ENCODE data around the gene ARL4C. TPM values are rescaled to one million over a fixed set of nuclear protein-coding genes. Genes with fewer than 3 reads are reported as not detected.

ARL4C gene
- total RNA-seq, 4 donors from 2014 or later: 0.32 to 3.6 (median 0.46) TPM

- DNase-seq: no peak
- no peak for TF ChIP-seq POLR2A (IDR thresholded peaks at IDR 0.05)
- TF ChIP-seq, protein P1, sequence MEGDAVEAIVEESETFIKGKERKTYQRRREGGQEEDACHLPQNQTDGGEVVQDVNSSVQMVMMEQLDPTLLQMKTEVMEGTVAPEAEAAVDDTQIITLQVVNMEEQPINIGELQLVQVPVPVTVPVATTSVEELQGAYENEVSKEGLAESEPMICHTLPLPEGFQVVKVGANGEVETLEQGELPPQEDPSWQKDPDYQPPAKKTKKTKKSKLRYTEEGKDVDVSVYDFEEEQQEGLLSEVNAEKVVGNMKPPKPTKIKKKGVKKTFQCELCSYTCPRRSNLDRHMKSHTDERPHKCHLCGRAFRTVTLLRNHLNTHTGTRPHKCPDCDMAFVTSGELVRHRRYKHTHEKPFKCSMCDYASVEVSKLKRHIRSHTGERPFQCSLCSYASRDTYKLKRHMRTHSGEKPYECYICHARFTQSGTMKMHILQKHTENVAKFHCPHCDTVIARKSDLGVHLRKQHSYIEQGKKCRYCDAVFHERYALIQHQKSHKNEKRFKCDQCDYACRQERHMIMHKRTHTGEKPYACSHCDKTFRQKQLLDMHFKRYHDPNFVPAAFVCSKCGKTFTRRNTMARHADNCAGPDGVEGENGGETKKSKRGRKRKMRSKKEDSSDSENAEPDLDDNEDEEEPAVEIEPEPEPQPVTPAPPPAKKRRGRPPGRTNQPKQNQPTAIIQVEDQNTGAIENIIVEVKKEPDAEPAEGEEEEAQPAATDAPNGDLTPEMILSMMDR (IDR thresholded peaks at IDR 0.05 in 4 of 5, conservative IDR thresholded peaks at IDR 0.05 in 1 of 5): no peak
- in situ Hi-C loops (cut with MboI; ENCODE audit: low sequenced_read_pairs in 4 of 4) (no loop called here), intact Hi-C loops (cut with DNase I; ENCODE audit: low total_unique reads) (no loop called here)
- H3K4me1 ChIP-seq: no peaks in the 10 kb centered on the region
- H3K4me3 ChIP-seq: no peak overlapping the region
- H3K27me3 ChIP-seq: no peaks in the 10 kb centered on the region
- no peak for ATAC-seq
- H3K9me3 ChIP-seq: no peaks in the 10 kb centered on the region
- H3K36me3 ChIP-seq: no peaks in the 10 kb centered on the region
- no peak overlapping the region for H3K27ac ChIP-seq
Observed at GRCh38 chr2:234463626-234464290, 33.1 kb downstream of the ARL4C start.

DNA sequence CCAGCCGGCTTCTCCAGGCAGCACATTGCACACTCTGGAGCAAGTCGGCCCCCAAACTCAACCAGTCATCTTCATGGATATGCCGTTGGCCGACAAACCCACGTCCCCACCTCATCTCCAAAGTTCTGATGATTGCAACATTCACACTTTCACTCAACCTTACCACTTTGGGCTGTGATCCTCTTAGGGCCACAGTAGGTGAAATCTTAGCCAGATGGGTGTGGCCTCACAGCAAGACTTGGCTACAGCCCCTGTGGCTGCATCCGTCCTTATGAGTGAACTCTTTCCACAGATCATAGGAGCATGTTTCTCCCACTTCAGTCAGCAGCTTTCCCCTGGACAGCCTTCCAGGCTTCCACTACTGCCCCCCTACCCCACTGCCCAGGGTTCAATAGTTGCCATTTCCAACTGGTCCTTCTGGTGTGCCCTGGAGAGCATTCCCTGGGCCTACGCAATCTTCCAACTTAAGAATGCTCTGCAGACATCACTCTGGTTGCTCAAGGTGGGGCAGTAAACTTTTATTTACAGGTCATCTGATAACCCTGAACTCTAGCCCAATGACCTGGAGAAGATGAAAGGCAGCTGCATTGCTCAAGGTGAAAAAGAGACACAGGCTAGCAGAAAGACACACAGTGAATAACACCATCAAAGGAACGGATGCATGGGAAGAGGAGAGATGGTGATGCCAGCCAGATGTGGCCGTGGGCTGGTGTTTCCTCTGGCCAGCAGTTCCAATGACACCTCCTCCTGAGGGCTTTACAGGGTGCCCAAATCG lies 34.5 kb downstream of the ARL4C start:
- ATAC-seq: no peak
- intact Hi-C loops (cut with DNase I; ENCODE audit: low total_unique reads): no loop called here

GRCh38 chr2:234459401-234460009 lies 37.4 kb downstream of the ARL4C start:
- Histone ChIP-seq H3K27me3 (no peaks in the 10 kb centered on the region), H3K4me3 (no peak overlapping the region), H3K27ac (no peak overlapping the region), H3K4me1 (no peaks in the 10 kb centered on the region), H3K36me3 (no peaks in the 10 kb centered on the region), H3K9me3 (no peaks in the 10 kb centered on the region)
- intact Hi-C loops (cut with DNase I; ENCODE audit: low total_unique reads): no loop called here
- ATAC-seq: no peak
- no peak for DNase-seq
- in situ Hi-C loops (cut with MboI; ENCODE audit: low sequenced_read_pairs in 4 of 4): no loop called here
- no peak for TF ChIP-seq POLR2A (IDR thresholded peaks at IDR 0.05)
- TF ChIP-seq, protein P1 (IDR thresholded peaks at IDR 0.05 in 4 of 5, conservative IDR thresholded peaks at IDR 0.05 in 1 of 5): no peak

More for the DNA sequence above, 34.5 kb downstream of the ARL4C start:
- no peak for TF ChIP-seq POLR2A (IDR thresholded peaks at IDR 0.05)
- TF ChIP-seq, protein P1 (IDR thresholded peaks at IDR 0.05 in 4 of 5, conservative IDR thresholded peaks at IDR 0.05 in 1 of 5): no peak
- H3K9me3 ChIP-seq: no peaks in the 10 kb centered on the region
- no peaks in the 10 kb centered on the region for H3K36me3 ChIP-seq
- H3K4me3 ChIP-seq: no peak overlapping the region
- H3K4me1 ChIP-seq: no peaks in the 10 kb centered on the region
- DNase-seq: no peak
- no peaks in the 10 kb centered on the region for H3K27me3 ChIP-seq
- H3K27ac ChIP-seq: no peak overlapping the region
- in situ Hi-C loops (cut with MboI; ENCODE audit: low sequenced_read_pairs in 4 of 4): no loop called here

GRCh38 chr2:234458466-234458865 lies 38.4 kb downstream of the ARL4C start:
- peak in 1 of 2 donors; percentile 58 for ATAC-seq
- TF ChIP-seq, protein P1 (IDR thresholded peaks at IDR 0.05 in 4 of 5, conservative IDR thresholded peaks at IDR 0.05 in 1 of 5): no peak
- TF ChIP-seq POLR2A (IDR thresholded peaks at IDR 0.05): no peak
- Histone ChIP-seq H3K27me3 (no peaks in the 10 kb centered on the region), H3K9me3 (no peaks in the 10 kb centered on the region), H3K4me3 (no peak overlapping the region), H3K4me1 (no peaks in the 10 kb centered on the region), H3K36me3 (no peaks in the 10 kb centered on the region), H3K27ac (no peak overlapping the region)
- in situ Hi-C loops (cut with MboI; ENCODE audit: low sequenced_read_pairs in 4 of 4) (no loop called here), intact Hi-C loops (cut with DNase I; ENCODE audit: low total_unique reads) (no loop called here)
- DNase-seq: no peak
